Measurements from ENCODE around the gene ITGB1.
"Not testable (repeated sequence)": the region's sequence is repeated elsewhere in the genome, so short reads cannot be mapped to it uniquely, and the experiment has no call there.

The ITGB1 gene

DNA sequence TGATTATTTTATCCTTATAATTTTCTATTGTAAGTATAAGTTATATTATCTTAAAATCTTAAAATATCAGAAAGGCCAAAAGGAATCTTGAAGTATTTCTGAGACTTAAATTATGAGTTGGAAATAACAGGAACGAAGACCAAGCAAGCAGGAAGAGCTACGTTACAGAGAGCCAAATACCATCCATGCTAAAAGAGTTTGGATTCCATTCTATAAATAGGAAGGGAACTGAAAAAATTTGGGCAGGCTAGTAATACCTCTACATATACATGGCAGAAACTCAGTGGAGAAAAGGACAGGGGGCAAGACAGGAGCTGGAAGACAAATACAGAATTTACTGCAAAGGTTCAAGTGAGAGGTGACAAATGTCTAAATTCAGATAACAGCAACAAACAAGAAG is 16.7 kb downstream of the ITGB1 start:
- peaks cover 10% of the 10 kb centered on the region for H3K4me1 Mint-ChIP-seq
- no peaks in the 10 kb centered on the region for H3K36me3 Mint-ChIP-seq
- no peaks in the 10 kb centered on the region for H3K9me3 Mint-ChIP-seq
- no peak overlapping the region for H3K4me3 Mint-ChIP-seq
- H3K27ac Mint-ChIP-seq, result no peak overlapping the region
- CTCF ChIA-PET, result no interaction called here
- DNase-seq, result no peak
- no peaks in the 10 kb centered on the region for H3K27me3 Mint-ChIP-seq

- Mint-ChIP-seq H3K36me3 (peaks cover 2% of the 10 kb centered on the region), H3K27ac (no peak overlapping the region), H3K9me3 (no peaks in the 10 kb centered on the region), H3K4me3 (no peak overlapping the region), H3K27me3 (no peaks in the 10 kb centered on the region), H3K4me1 (peaks cover 10% of the 10 kb centered on the region)
- CTCF ChIA-PET, result no interaction called here
- DNase-seq, result no peak
Observed at GRCh38 chr10:32940321-32941301, 17.4 kb downstream of the ITGB1 start.

GRCh38 chr10:32939296-32940111 is 18.5 kb downstream of the ITGB1 start:
- peaks cover 6% of the 10 kb centered on the region for H3K36me3 Mint-ChIP-seq
- DNase-seq, result no peak
- no peak overlapping the region for H3K27ac Mint-ChIP-seq
- no peaks in the 10 kb centered on the region for H3K9me3 Mint-ChIP-seq
- CTCF ChIA-PET, result no interaction called here
- H3K4me1 Mint-ChIP-seq, result peaks cover 10% of the 10 kb centered on the region
- no peak overlapping the region for H3K4me3 Mint-ChIP-seq
- H3K27me3 Mint-ChIP-seq, result no peaks in the 10 kb centered on the region

- H3K36me3 Mint-ChIP-seq, result peaks cover 6% of the 10 kb centered on the region
- no peaks in the 10 kb centered on the region for H3K9me3 Mint-ChIP-seq
- H3K4me1 Mint-ChIP-seq, result peaks cover 10% of the 10 kb centered on the region
- H3K4me3 Mint-ChIP-seq, result no peak overlapping the region
- DNase-seq, result no peak
- CTCF ChIA-PET, result no interaction called here
- H3K27me3 Mint-ChIP-seq, result no peaks in the 10 kb centered on the region
- H3K27ac Mint-ChIP-seq, result no peak overlapping the region
Observed at GRCh38 chr10:32938554-32939061, 19.4 kb downstream of the ITGB1 start.

GRCh38 chr10:32937911-32938424 is 20.1 kb downstream of the ITGB1 start:
- H3K36me3 Mint-ChIP-seq, result peaks cover 7% of the 10 kb centered on the region
- no peaks in the 10 kb centered on the region for H3K9me3 Mint-ChIP-seq
- no peak overlapping the region for H3K27ac Mint-ChIP-seq
- H3K4me1 Mint-ChIP-seq, result peaks cover 10% of the 10 kb centered on the region
- no peak overlapping the region for H3K4me3 Mint-ChIP-seq
- CTCF ChIA-PET, result no interaction called here
- H3K27me3 Mint-ChIP-seq, result no peaks in the 10 kb centered on the region
- DNase-seq, result no peak

DNA sequence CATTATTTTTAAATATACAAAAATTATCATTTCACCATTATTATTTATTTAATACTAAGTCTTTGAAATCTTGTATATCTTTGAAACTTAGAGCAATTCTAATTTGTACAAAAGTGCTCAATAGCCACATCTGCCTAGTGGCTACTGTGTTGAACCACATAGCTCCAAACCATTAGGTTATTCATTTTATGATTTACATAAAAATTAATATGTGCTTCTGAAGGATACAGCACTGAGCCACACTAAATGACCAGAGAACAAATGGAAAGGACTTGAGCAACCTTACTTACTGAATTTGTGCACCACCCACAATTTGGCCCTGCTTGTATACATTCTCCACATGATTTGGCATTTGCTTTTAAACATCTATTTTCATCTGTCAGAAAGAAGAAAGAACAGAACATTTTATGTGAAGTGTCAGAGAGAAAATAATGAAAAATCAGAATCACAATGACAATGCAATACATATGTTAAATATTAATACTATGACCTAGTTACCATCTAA is 25.8 kb downstream of the ITGB1 start:
- CTCF ChIA-PET, result interaction anchor here (1.6 kb wide), 1 partner anchor 77 kb away, joined by 3 read pairs; no protein-coding TSS in a partner anchor
- Mint-ChIP-seq H3K27ac (no peak overlapping the region), H3K36me3 (peaks cover 27% of the 10 kb centered on the region), H3K4me1 (peaks cover 5% of the 10 kb centered on the region), H3K27me3 (no peaks in the 10 kb centered on the region), H3K4me3 (no peak overlapping the region), H3K9me3 (no peaks in the 10 kb centered on the region)
- DNase-seq, result no peak

- H3K36me3 Mint-ChIP-seq, result peaks cover 34% of the 10 kb centered on the region
- no peak overlapping the region for H3K27ac Mint-ChIP-seq
- DNase-seq, result no peak
- H3K9me3 Mint-ChIP-seq, result peaks cover under 1% of the 10 kb centered on the region
- no peak overlapping the region for H3K4me3 Mint-ChIP-seq
- CTCF ChIA-PET, result interaction anchor here (1.6 kb wide), 1 partner anchor 78 kb away, joined by 3 read pairs; no protein-coding TSS in a partner anchor
- no peaks in the 10 kb centered on the region for H3K27me3 Mint-ChIP-seq
- peaks cover 5% of the 10 kb centered on the region for H3K4me1 Mint-ChIP-seq
Observed at GRCh38 chr10:32931593-32931992, 26.4 kb downstream of the ITGB1 start.

DNA sequence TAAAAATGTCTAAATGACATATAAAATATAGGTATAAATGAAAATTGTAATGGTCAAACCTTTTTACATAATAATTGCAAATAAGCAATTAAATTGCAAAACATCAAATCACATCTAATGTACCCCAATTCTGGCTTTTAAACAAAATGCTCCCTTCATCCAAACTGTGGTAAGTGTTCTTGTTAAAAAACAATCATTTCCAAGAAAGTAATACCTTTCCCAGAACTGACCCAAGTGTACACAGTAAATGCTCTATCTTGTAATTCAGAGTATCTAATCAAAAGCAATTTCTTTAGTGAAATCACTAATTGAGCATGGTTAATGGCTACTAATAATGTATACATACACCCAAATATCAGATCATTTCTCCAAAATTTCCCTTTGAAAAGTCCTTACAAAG is 28.0 kb downstream of the ITGB1 start:
- no peaks in the 10 kb centered on the region for H3K27me3 Mint-ChIP-seq
- peaks cover 42% of the 10 kb centered on the region for H3K36me3 Mint-ChIP-seq
- H3K27ac Mint-ChIP-seq, result no peak overlapping the region
- H3K4me1 Mint-ChIP-seq, result peaks cover 5% of the 10 kb centered on the region
- CTCF ChIA-PET, result no interaction called here
- no peak overlapping the region for H3K4me3 Mint-ChIP-seq
- H3K9me3 Mint-ChIP-seq, result peaks cover 5% of the 10 kb centered on the region
- DNase-seq, result no peak

DNA sequence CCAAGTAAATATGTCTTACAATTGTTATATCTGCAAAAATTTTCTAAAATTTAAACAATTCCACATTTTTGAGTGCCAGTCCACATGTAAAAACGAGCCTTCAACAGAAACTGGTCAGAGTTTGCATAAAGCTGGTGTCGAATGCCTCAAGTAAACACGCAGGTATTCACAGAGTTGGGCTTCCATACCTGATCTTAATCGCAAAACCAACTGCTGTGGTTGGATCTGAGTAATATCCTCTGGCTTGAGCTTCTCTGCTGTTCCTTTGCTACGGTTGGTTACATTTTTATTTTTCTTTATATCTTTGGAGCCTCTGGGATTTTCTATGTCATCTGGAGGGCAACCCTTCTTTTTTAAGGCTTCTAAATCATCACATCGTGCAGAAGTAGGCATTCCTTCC is 28.4 kb downstream of the ITGB1 start:
- H3K4me1 Mint-ChIP-seq, result peaks cover 5% of the 10 kb centered on the region
- H3K9me3 Mint-ChIP-seq, result peaks cover 5% of the 10 kb centered on the region
- CTCF ChIA-PET, result no interaction called here
- no peaks in the 10 kb centered on the region for H3K27me3 Mint-ChIP-seq
- no peak overlapping the region for H3K27ac Mint-ChIP-seq
- no peak overlapping the region for H3K4me3 Mint-ChIP-seq
- H3K36me3 Mint-ChIP-seq, result peaks cover 44% of the 10 kb centered on the region
- DNase-seq, result no peak

- H3K36me3 Mint-ChIP-seq, result peaks cover 49% of the 10 kb centered on the region
- no peaks in the 10 kb centered on the region for H3K27me3 Mint-ChIP-seq
- peaks cover 5% of the 10 kb centered on the region for H3K4me1 Mint-ChIP-seq
- H3K4me3 Mint-ChIP-seq, result no peak overlapping the region
- CTCF ChIA-PET, result no interaction called here
- DNase-seq, result no peak
- H3K9me3 Mint-ChIP-seq, result peaks cover 5% of the 10 kb centered on the region
- no peak overlapping the region for H3K27ac Mint-ChIP-seq
Observed at GRCh38 chr10:32927750-32928149, 30.3 kb downstream of the ITGB1 start.

- peaks cover 5% of the 10 kb centered on the region for H3K9me3 Mint-ChIP-seq
- H3K27me3 Mint-ChIP-seq, result no peaks in the 10 kb centered on the region
- peaks cover 54% of the 10 kb centered on the region for H3K36me3 Mint-ChIP-seq
- H3K27ac Mint-ChIP-seq, result no peak overlapping the region
- CTCF ChIA-PET, result no interaction called here
- peaks cover 3% of the 10 kb centered on the region for H3K4me1 Mint-ChIP-seq
- H3K4me3 Mint-ChIP-seq, result no peak overlapping the region
- no peak for DNase-seq
Observed at GRCh38 chr10:32923849-32924248, 34.2 kb downstream of the ITGB1 start.

DNA sequence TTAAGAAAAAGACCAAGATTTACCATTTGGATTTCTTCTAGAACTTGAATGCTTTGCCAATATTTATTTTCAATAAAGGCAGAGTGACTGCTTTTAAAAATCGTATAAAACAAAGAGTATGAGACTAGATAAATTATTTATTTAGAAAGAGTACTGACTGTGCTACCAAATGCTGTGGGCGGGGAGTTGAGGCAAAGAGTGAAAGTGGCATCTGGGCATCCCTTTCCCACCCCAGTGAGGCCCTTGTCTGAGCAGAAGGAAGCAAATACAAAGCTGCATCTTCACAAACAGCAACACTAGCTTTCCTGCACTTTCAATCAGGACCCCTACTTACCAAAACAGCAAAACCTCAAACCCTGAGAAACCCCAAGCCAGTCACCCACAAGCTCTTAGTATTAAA is 34.9 kb downstream of the ITGB1 start:
- Mint-ChIP-seq H3K36me3 (peaks cover 52% of the 10 kb centered on the region), H3K4me1 (peaks cover 3% of the 10 kb centered on the region), H3K9me3 (peaks cover 5% of the 10 kb centered on the region), H3K27me3 (no peaks in the 10 kb centered on the region), H3K27ac (no peak overlapping the region), H3K4me3 (no peak overlapping the region)
- CTCF ChIA-PET, result no interaction called here
- DNase-seq, result no peak

DNA sequence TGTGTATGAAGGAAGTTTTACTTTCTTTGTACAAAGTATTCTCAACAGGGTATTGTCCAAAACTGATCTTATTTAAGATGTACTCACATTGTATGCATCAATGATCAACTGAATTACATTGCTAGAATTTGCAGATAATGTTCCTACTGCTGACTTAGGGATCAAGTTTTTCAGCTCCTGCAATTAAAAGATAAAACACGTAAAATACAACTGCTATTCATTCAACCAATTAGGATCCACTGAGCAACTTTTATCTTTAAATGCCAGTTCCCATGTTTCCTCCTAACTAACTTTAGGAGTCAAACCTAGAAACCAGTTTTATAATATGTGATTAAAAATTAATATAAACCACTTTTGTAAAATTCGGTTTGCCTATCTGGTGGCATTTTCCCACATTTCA is 35.9 kb downstream of the ITGB1 start:
- Mint-ChIP-seq H3K4me3 (no peak overlapping the region), H3K27me3 (no peaks in the 10 kb centered on the region), H3K27ac (no peak overlapping the region), H3K4me1 (peaks cover 3% of the 10 kb centered on the region), H3K36me3 (peaks cover 53% of the 10 kb centered on the region), H3K9me3 (peaks cover 8% of the 10 kb centered on the region)
- no peak for DNase-seq
- CTCF ChIA-PET, result no interaction called here

GRCh38 chr10:32917817-32918216 is 40.2 kb downstream of the ITGB1 start:
- H3K4me1 Mint-ChIP-seq, H3K4me3 Mint-ChIP-seq, H3K9me3 Mint-ChIP-seq, H3K27ac Mint-ChIP-seq, H3K27me3 Mint-ChIP-seq, CTCF ChIA-PET, DNase-seq: not testable (repeated sequence)
- H3K36me3 Mint-ChIP-seq, result peaks cover 53% of the 10 kb centered on the region
